Tibial nerve (tissue), 4 donors: ENCODE results near the gene STARD9. TPM values are rescaled to one million over a fixed set of nuclear protein-coding genes. Genes with fewer than 3 reads are reported as not detected.

Experiments used
- DNase-seq, 2 donors: peaks; one replicate each; pipeline ENCODE4 v3.0.0-alpha.2; 2019; ENCODE audit warnings: low spot score in 2 of 2
- H3K27ac ChIP-seq, 4 donors: fragments of 200-600 bp; sonication (generic) in 3 of 4; one replicate each; pipeline ENCODE4 v1.5.1; 2017 to 2019; ENCODE audit warnings: mild to moderate bottlenecking in 1 of 4
- H3K27me3 ChIP-seq, 2 donors: fragments of 200-600 bp; sonication (generic) in 1 of 2; one replicate each; pipeline versions ENCODE4 v1.5.1 to v1.6.0; 2017 to 2019
- H3K36me3 ChIP-seq, 3 donors: fragments of 200-600 bp; sonication (generic); one replicate each; pipeline ENCODE4 v1.5.1; 2018 to 2019
- H3K4me1 ChIP-seq, 4 donors: fragments of 200-600 bp; sonication (generic) in 3 of 4; one replicate each; pipeline ENCODE4 v1.5.1; 2017 to 2019
- H3K4me3 ChIP-seq, 4 donors: fragments of 200-600 bp; sonication (generic) in 3 of 4; one replicate each; pipeline ENCODE4 v1.5.1; 2017 to 2019; ENCODE audit warnings: mild to moderate bottlenecking in 1 of 4, moderate library complexity in 1 of 4
- H3K9me3 ChIP-seq, 4 donors: fragments of 200-600 bp; sonication (generic) in 3 of 4; one replicate each; pipeline ENCODE4 v1.5.1; 2017 to 2019
- CTCF ChIP-seq, 5 experiments: fragments of 200-600 bp in 3 of 5; fragments of 450-650 bp in 2 of 5; sonication (generic) in 3 of 5; IDR thresholded peaks; one replicate each; pipeline ENCODE4 v1.5.1; 2016 to 2019; ENCODE audit warnings: antibody characterized with exemption in 5 of 5, mild to moderate bottlenecking in 3 of 5, moderate library complexity in 2 of 5
- EP300 ChIP-seq, 2 donors: sonication (generic); formaldehyde crosslinking; IDR thresholded peaks; one replicate each; pipeline ENCODE4 v1.6.1; 2017; ENCODE audit warnings: antibody characterized with exemption in 2 of 2, mild to moderate bottlenecking in 1 of 2
- POLR2A ChIP-seq, 2 donors: fragments of 450-650 bp; IDR thresholded peaks; one replicate each; pipeline ENCODE4 v1.6.1; 2017; ENCODE audit warnings: antibody characterized with exemption in 2 of 2, mild to moderate bottlenecking in 2 of 2, moderate library complexity in 2 of 2
- WGBS, 2 donors: methylation state at CpG; one replicate each; pipeline ENCODE4 v1.1.5; 2018; 5-methylcytosine and 5-hydroxymethylcytosine counted together
- total RNA-seq, 4 donors: library from RNA; depleted of rRNA; stranded (reverse); fragments of >200 nt; gene quantifications; one replicate each; pipeline ENCODE4 v1.1.0, GENCODE V29; 2016

STARD9 gene
- total RNA-seq, 4 donors from 2014 or later, result 66.6 to 95.1 (median 80.3) TPM

GRCh38 chr15:42719043-42719442 lies 143.6 kb downstream of the STARD9 start:
- TF ChIP-seq EP300 (IDR thresholded peaks at IDR 0.05) (no peak), POLR2A (IDR thresholded peaks at IDR 0.05) (no peak), CTCF (IDR thresholded peaks at IDR 0.05) (no peak)
- Histone ChIP-seq H3K4me1 (peaks cover 0 to 4% (median 0%) of the 10 kb centered on the region in 4 donors), H3K4me3 (no peak overlapping the region), H3K36me3 (peaks cover 0 to 79% (median 9%) of the 10 kb centered on the region in 3 donors), H3K9me3 (no peaks in the 10 kb centered on the region), H3K27me3 (no peaks in the 10 kb centered on the region), H3K27ac (no peak overlapping the region)
- 85 to 87% methylated on average over 6 of the region's 6 CpGs for WGBS, 2 donors
- no peak for DNase-seq

GRCh38 chr15:42720071-42720470 lies 144.7 kb downstream of the STARD9 start:
- WGBS, 2 donors, result 86 to 91% methylated on average over 3 of the region's 3 CpGs

GRCh38 chr15:42721016-42721415 lies 145.6 kb downstream of the STARD9 start:
- no peak for TF ChIP-seq POLR2A (IDR thresholded peaks at IDR 0.05)
- TF ChIP-seq EP300 (IDR thresholded peaks at IDR 0.05), result no peak
- TF ChIP-seq CTCF (IDR thresholded peaks at IDR 0.05), result no peak
- H3K27ac ChIP-seq, result no peak overlapping the region

More at GRCh38 chr15:42720071-42720470, 144.7 kb downstream of the STARD9 start:
- peaks cover 0 to 4% (median 0%) of the 10 kb centered on the region in 4 donors for H3K4me1 ChIP-seq
- H3K27ac ChIP-seq, result no peak overlapping the region
- no peak for TF ChIP-seq POLR2A (IDR thresholded peaks at IDR 0.05)
- TF ChIP-seq EP300 (IDR thresholded peaks at IDR 0.05), result no peak
- H3K36me3 ChIP-seq, result peaks cover 0 to 90% (median 19%) of the 10 kb centered on the region in 3 donors
- H3K9me3 ChIP-seq, result no peaks in the 10 kb centered on the region
- H3K4me3 ChIP-seq, result no peak overlapping the region
- DNase-seq, result no peak
- H3K27me3 ChIP-seq, result no peaks in the 10 kb centered on the region

GRCh38 chr15:42721916-42722315 lies 146.5 kb downstream of the STARD9 start:
- H3K27me3 ChIP-seq, result no peaks in the 10 kb centered on the region
- peaks cover 0 to 99% (median 22%) of the 10 kb centered on the region in 3 donors for H3K36me3 ChIP-seq
- peaks cover 0 to 6% (median 0%) of the 10 kb centered on the region in 4 donors for H3K4me1 ChIP-seq
- 68 to 89% methylated on average over 3 of the region's 3 CpGs for WGBS, 2 donors
- H3K9me3 ChIP-seq, result no peaks in the 10 kb centered on the region
- H3K4me3 ChIP-seq, result no peak overlapping the region
- no peak for TF ChIP-seq CTCF (IDR thresholded peaks at IDR 0.05)
- TF ChIP-seq POLR2A (IDR thresholded peaks at IDR 0.05), result no peak
- TF ChIP-seq EP300 (IDR thresholded peaks at IDR 0.05), result no peak
- DNase-seq, result no peak
- H3K27ac ChIP-seq, result peak overlapping the region in 1 of 4 donors; percentile 39

More at GRCh38 chr15:42721016-42721415, 145.6 kb downstream of the STARD9 start:
- Histone ChIP-seq H3K36me3 (peaks cover 0 to 99% (median 22%) of the 10 kb centered on the region in 3 donors), H3K4me1 (peaks cover 0 to 4% (median 0%) of the 10 kb centered on the region in 4 donors), H3K27me3 (no peaks in the 10 kb centered on the region), H3K9me3 (no peaks in the 10 kb centered on the region), H3K4me3 (no peak overlapping the region)
- WGBS, 2 donors, result 90 to 92% methylated on average over 6 of the region's 6 CpGs
- no peak for DNase-seq

- Histone ChIP-seq H3K27ac (peak overlapping the region in 1 of 4 donors; percentile 7), H3K4me3 (no peak overlapping the region), H3K9me3 (no peaks in the 10 kb centered on the region), H3K4me1 (peaks cover 0 to 18% (median 0%) of the 10 kb centered on the region in 4 donors), H3K27me3 (no peaks in the 10 kb centered on the region), H3K36me3 (peaks cover 0 to 99% (median 22%) of the 10 kb centered on the region in 3 donors)
- DNase-seq, result no peak
- 85 to 95% methylated on average over 4 of the region's 4 CpGs for WGBS, 2 donors
- no peak for TF ChIP-seq POLR2A (IDR thresholded peaks at IDR 0.05)
- TF ChIP-seq EP300 (IDR thresholded peaks at IDR 0.05), result no peak
- no peak for TF ChIP-seq CTCF (IDR thresholded peaks at IDR 0.05)
These were observed 147.7 kb downstream of the STARD9 start for GRCh38 chr15:42723068-42723467.
